GM12878 (cell line): ENCODE data around the gene LYRM2. TPM values are rescaled to one million over a fixed set of nuclear protein-coding genes. Genes with fewer than 3 reads are reported as not detected.

Source experiments
- ATAC-seq: fragments of 200-7000 bp; cut with Tn5 transposase; 3 replicates; pipeline ENCODE4 v1.9.1; 2020; ENCODE audit warnings: mild to moderate bottlenecking, moderate library complexity
- BruUV-seq: library from RNA; stranded (reverse); fragments of 400-500 nt; replicated peaks from 2 replicates; lab custom pipeline; 2021; lab: Mats Ljungman, UMichigan
- CTCF ChIA-PET: fragments of 300-600 bp; sonication (Branson Sonifier 250); formaldehyde crosslinking; extraction: SDS; loops from one replicate; lab custom pipeline; 2021; ENCODE audit warnings: inconsistent platforms; lab: Yijun Ruan, JAX
- POLR2A ChIA-PET: fragments of 350-600 bp; formaldehyde crosslinking; extraction: SDS; loops from one replicate; lab custom pipeline; 2021; ENCODE audit warnings: inconsistent platforms; lab: Charles Lee
- RAD21 ChIA-PET: fragments of 300-600 bp; sonication (Branson Sonifier 250); formaldehyde crosslinking; loops from one replicate; lab custom pipeline; 2023; ENCODE audit warnings: antibody characterized with exemption; ENCODE audit not compliant: unreplicated experiment; lab: Charles Lee
- SMC1A ChIA-PET: fragments of 300-600 bp; sonication (Branson Sonifier 250); formaldehyde crosslinking; loops from one replicate; lab custom pipeline; 2023; ENCODE audit not compliant: unreplicated experiment, uncharacterized antibody; lab: Charles Lee
- DNase-seq: peaks from one replicate; pipeline ENCODE4 v3.0.0-alpha.2; 2011; ENCODE audit warnings: low read depth, low spot score
- FAIRE-seq: peaks from 3 replicates; lab custom pipeline; 2011; peaks lifted over from hg19 to GRCh38; lab: Jason Lieb, UNC
- H2AFZ ChIP-seq: 2 replicates; pipeline ENCODE4 v1.6.0; 2011; ENCODE audit warnings: low read depth, low read length, control low read depth; ENCODE audit not compliant: control insufficient read depth
- H3K27ac ChIP-seq: 2 replicates; pipeline ENCODE4 v1.5.1; 2011; ENCODE audit warnings: control low read depth; ENCODE audit not compliant: control insufficient read depth, insufficient read depth
- H3K27me3 ChIP-seq, 2 experiments: replicated peaks in 1 of 2; 2 replicates each; pipeline versions ENCODE4 v1.6.0 to v1.6.1; 2011; ENCODE audit warnings: low read length in 1 of 2; ENCODE audit not compliant: control insufficient read depth in 2 of 2, insufficient read depth in 2 of 2
- H3K36me3 ChIP-seq, 2 experiments: 2 replicates each; pipeline ENCODE4 v1.5.1; 2011; ENCODE audit warnings: low read length in 1 of 2; ENCODE audit not compliant: control insufficient read depth in 2 of 2, insufficient read depth in 2 of 2
- H3K4me1 ChIP-seq: 2 replicates; pipeline ENCODE4 v1.6.1; 2011; ENCODE audit warnings: mild to moderate bottlenecking, low read length, moderate library complexity, mixed read lengths; ENCODE audit not compliant: control insufficient read depth, insufficient read depth
- H3K4me2 ChIP-seq: 2 replicates; pipeline ENCODE4 v1.6.0; 2011; ENCODE audit warnings: control low read depth; ENCODE audit not compliant: control insufficient read depth, insufficient read depth
- H3K4me3 ChIP-seq: fragments of 200-600 bp; sonication (generic); 2 replicates; pipeline ENCODE4 v1.5.1; 2016
- H3K79me2 ChIP-seq: 2 replicates; pipeline ENCODE4 v1.6.0; 2011; ENCODE audit warnings: low read length; ENCODE audit not compliant: control insufficient read depth, insufficient read depth
- H3K9ac ChIP-seq: 2 replicates; pipeline ENCODE4 v1.8.0; 2011; ENCODE audit warnings: low read length, control low read depth, mixed read lengths; ENCODE audit not compliant: control insufficient read depth, insufficient read depth
- H3K9me3 ChIP-seq: replicated peaks from 3 replicates; pipeline ENCODE4 v1.5.1; 2011; ENCODE audit warnings: mild to moderate bottlenecking, low read length; ENCODE audit not compliant: control insufficient read depth, insufficient read depth
- H4K20me1 ChIP-seq: 2 replicates; pipeline ENCODE4 v1.6.0; 2011; ENCODE audit not compliant: control insufficient read depth, insufficient read depth
- DPF2 ChIP-seq: fragments of 450-650 bp; IDR thresholded peaks from 2 replicates; pipeline ENCODE4 v1.6.1; 2017; ENCODE audit warnings: mild to moderate bottlenecking
- KDM1A ChIP-seq: fragments of 200-600 bp; sonication (generic); IDR thresholded peaks from 2 replicates; pipeline ENCODE4 v1.6.1; 2016; ENCODE audit warnings: borderline replicate concordance
- MTA2 ChIP-seq: fragments of 450-650 bp; IDR thresholded peaks from 2 replicates; pipeline ENCODE4 v1.6.1; 2016; ENCODE audit warnings: low read depth, mild to moderate bottlenecking, moderate library complexity
- NR2C2 ChIP-seq: IDR thresholded peaks from 2 replicates; pipeline ENCODE4 v1.6.1; 2011; ENCODE audit warnings: borderline replicate concordance, low read depth; ENCODE audit not compliant: control insufficient read depth, insufficient read length
- NRF1 ChIP-seq: conservative IDR thresholded peaks from 2 replicates; pipeline ENCODE4 v1.6.1; 2011; ENCODE audit warnings: mild to moderate bottlenecking, low read depth, low read length, improper control_type of control experiment
- SMAD1 ChIP-seq: fragments of 450-650 bp; IDR thresholded peaks from 2 replicates; pipeline ENCODE4 v1.6.1; 2018; ENCODE audit warnings: mild to moderate bottlenecking, low read depth; ENCODE audit not compliant: partially characterized antibody
- SMARCA5 ChIP-seq: fragments of 450-650 bp; IDR thresholded peaks from 2 replicates; pipeline ENCODE4 v1.6.1; 2017; ENCODE audit warnings: mild to moderate bottlenecking
- STAT1 ChIP-seq: fragments of 450-650 bp; conservative IDR thresholded peaks from 2 replicates; pipeline ENCODE4 v1.6.1; 2014; ENCODE audit warnings: antibody characterized with exemption, mild to moderate bottlenecking
- STAT3 ChIP-seq: IDR thresholded peaks from 2 replicates; pipeline ENCODE4 v1.6.1; 2011; ENCODE audit warnings: low read depth, low read length, improper control_type of control experiment
- TCF3 ChIP-seq: IDR thresholded peaks from 2 replicates; pipeline ENCODE4 v1.6.1; 2012; ENCODE audit warnings: low read depth, mild to moderate bottlenecking, low read length, borderline replicate concordance; ENCODE audit not compliant: insufficient read depth
- WGBS: methylation state at CpG from one replicate; pipeline ENCODE4 v1.1.6; 2016; ENCODE audit warnings: low lambda C conversion rate; ENCODE audit not compliant: insufficient replicate concordance, insufficient coverage; ENCODE audit errors: missing lambda C conversion rate; 5-methylcytosine and 5-hydroxymethylcytosine counted together
- in situ Hi-C: fragments of 300-500 bp; cut with MboI; formaldehyde crosslinking; loops from 9 replicates; pipeline ENCODE4 v1.14.3; 2018; ENCODE audit warnings: mixed read lengths
- intact Hi-C: fragments of 100-400 bp; cut with micrococcal nuclease; formaldehyde crosslinking; loops from one replicate; pipeline ENCODE4 v1.14.2; 2022; ENCODE audit not compliant: unreplicated experiment
- polyA plus RNA-seq, 11 experiments: library from polyadenylated mRNA; depleted of rRNA in 4 of 11; unstranded in 6 of 11; stranded (reverse) in 5 of 11; fragments of >200 nt; fragmentation: Nextera tagmentation in 4 of 11; fragmentation: Illumina TruSeq in 1 of 11; extraction: Ambion mirVana in 4 of 11; extraction: Trizol in 1 of 11; gene quantifications; 1 replicate in 1 of 11; 2 replicates in 10 of 11; pipeline versions ENCODE4 v1.2.1 to v1.2.3, GENCODE V29; 2011 to 2016; ENCODE audit warnings: inconsistent platforms in 2 of 11, missing spikeins in 2 of 11, low read depth in 1 of 11
- total RNA-seq, 4 experiments: library from RNA; depleted of rRNA in 3 of 4; stranded (reverse); fragments of >200 nt in 3 of 4; fragmentation: Illumina TruSeq in 1 of 4; extraction: Trizol in 1 of 4; gene quantifications; 2 replicates each; pipeline versions ENCODE4 v1.2.1 to v1.2.3, GENCODE V29; 2013 to 2021
- TF ChIP-seq, protein P1 (sequence below): IDR thresholded peaks from 2 replicates; pipeline ENCODE4 v1.6.1; 2011; ENCODE audit warnings: borderline replicate concordance, low read depth, mild to moderate bottlenecking, moderate library complexity, mixed read lengths, low read length; ENCODE audit not compliant: insufficient read depth; ENCODE audit errors: extremely low read length

LYRM2 gene
- total and polyA plus RNA-seq, 10 of the 15 experiments (the other 5 are each of a cell fraction or from before 2014, with no cell fraction given), result 17.2 to 75.0 (median 30.9) TPM

DNA sequence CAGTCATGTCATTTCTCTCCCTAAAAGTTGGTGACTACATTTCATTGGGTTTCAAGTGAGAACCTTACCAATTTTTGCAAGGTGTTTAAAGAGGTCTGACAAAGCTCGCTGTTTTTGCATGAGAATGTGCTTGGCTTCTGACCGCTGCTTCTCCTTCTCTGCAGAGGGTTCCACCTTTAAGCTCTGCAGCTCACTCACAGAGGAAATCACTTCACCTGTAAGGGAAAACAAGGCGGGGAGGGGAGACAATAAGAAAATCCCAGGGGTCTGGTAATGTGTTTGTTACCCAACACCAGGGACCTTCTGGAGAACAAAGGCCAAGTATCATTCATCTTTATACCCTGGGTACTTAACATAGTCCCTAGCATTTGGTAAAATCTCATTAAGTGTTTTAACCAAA lies 40.0 kb upstream of the LYRM2 start (continued):
- TF ChIP-seq, protein P1, sequence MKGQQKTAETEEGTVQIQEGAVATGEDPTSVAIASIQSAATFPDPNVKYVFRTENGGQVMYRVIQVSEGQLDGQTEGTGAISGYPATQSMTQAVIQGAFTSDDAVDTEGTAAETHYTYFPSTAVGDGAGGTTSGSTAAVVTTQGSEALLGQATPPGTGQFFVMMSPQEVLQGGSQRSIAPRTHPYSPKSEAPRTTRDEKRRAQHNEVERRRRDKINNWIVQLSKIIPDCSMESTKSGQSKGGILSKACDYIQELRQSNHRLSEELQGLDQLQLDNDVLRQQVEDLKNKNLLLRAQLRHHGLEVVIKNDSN, result no peak
- TF ChIP-seq TCF3 (no peak), KDM1A (no peak), NR2C2 (no peak)

DNA sequence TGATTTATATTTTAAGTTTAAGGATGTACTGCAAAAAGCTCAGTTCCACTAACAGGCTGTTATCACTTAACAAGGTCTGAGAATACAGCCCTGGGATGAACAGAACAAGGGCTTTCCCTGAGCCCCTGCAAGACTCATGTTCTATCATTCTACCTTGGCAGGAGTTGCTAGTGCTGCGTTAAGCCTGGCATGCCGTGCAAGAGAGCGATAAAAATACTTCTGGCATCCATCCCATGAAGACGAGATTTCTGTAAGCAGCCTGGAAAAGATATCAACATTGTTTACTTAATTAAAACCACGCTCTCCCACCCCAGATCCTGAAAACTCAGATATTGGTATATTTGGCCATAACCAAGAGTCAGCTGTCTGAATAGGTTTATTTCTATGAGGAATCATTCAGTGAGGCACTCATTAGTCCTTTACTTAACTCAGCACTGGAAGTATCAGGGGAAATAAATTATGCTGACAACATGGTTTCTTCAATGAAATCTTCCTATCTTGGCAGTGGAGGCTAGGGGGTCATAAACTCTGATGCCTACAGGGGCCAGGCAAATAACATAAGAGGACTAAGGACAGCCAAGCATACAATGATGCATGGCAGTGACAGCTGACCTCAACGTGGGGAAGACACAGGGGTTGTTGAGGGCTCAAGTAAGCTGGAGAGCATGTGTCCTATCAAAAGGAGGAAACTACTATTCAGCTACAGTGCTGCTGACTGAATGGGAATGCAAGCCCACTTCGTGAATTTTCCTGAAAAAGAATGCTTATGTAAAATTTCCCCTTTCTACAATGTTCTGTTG lies 37.6 kb upstream of the LYRM2 start:
- WGBS, result 97% methylated on average over 7 of the region's 7 CpGs
- TF ChIP-seq KDM1A, result no peak
- TF ChIP-seq NRF1, result no peak
- TF ChIP-seq STAT3, result no peak
- no peak for TF ChIP-seq SMARCA5
- TF ChIP-seq SMAD1, result no peak
- no peak for TF ChIP-seq NR2C2
- no peak for TF ChIP-seq MTA2
- no peak for TF ChIP-seq TCF3
- no peak for TF ChIP-seq STAT1
- TF ChIP-seq DPF2, result no peak
- SMC1A ChIA-PET, result interaction anchor here (1.2 kb wide), 1 partner anchor 8 kb away, joined by 3 read pairs; no protein-coding TSS in a partner anchor
- Histone ChIP-seq H3K79me2 (no peaks in the 10 kb centered on the region), H3K4me2 (no peak overlapping the region), H2AFZ (no peak overlapping the region), H3K27ac (no peak overlapping the region), H3K4me3 (no peak overlapping the region), H4K20me1 (no peaks in the 10 kb centered on the region), H3K36me3 (peaks cover 34 to 53% of the 10 kb centered on the region in 2 experiments), H3K4me1 (no peaks in the 10 kb centered on the region), H3K27me3 (no peaks in the 10 kb centered on the region), H3K9me3 (no peaks in the 10 kb centered on the region), H3K9ac (no peak overlapping the region)
- no peak for FAIRE-seq
- no peak for ATAC-seq
- CTCF ChIA-PET, result interaction anchor here (0.6 kb wide), 1 partner anchor 345 kb away, joined by 3 read pairs; no protein-coding TSS in a partner anchor
- BruUV-seq, result no TSS peak
- POLR2A ChIA-PET, result no interaction called here
- intact Hi-C loops, result no loop called here
- RAD21 ChIA-PET, result no interaction called here
- no peak for DNase-seq
- in situ Hi-C loops, result no loop called here
